Nephron progenitor cell (in vitro differentiated cells): Measurements from ENCODE around the gene DYNC1H1.
A peak's percentile ranks its signal among the peaks of the same experiment; 100 is the strongest.

Source experiments
- DNase-seq: peaks from one replicate; pipeline ENCODE4 v3.0.0; 2021
- H3K27ac Mint-ChIP-seq: 2 replicates; pipeline ENCODE4 v1.8.0; 2021; ENCODE audit warnings: mild to moderate bottlenecking, moderate library complexity, mixed read lengths
- H3K27me3 Mint-ChIP-seq: 2 replicates; pipeline ENCODE4 v1.8.0; 2021; ENCODE audit warnings: mild to moderate bottlenecking, low read depth, mixed read lengths; ENCODE audit not compliant: poor library complexity
- H3K36me3 Mint-ChIP-seq: 2 replicates; pipeline ENCODE4 v1.8.0; 2021; ENCODE audit warnings: low read depth, mixed read lengths
- H3K4me1 Mint-ChIP-seq: 2 replicates; pipeline ENCODE4 v1.8.0; 2021; ENCODE audit warnings: mixed read lengths
- H3K4me3 Mint-ChIP-seq: 2 replicates; pipeline ENCODE4 v1.8.0; 2021; ENCODE audit warnings: mild to moderate bottlenecking, moderate library complexity, mixed read lengths
- H3K9me3 Mint-ChIP-seq: 2 replicates; pipeline ENCODE4 v1.8.0; 2021; ENCODE audit warnings: mild to moderate bottlenecking, moderate library complexity, mixed read lengths
- CTCF ChIP-seq: fragments of 200-600 bp; sonication (generic); IDR thresholded peaks from 2 replicates; pipeline ENCODE4 v1.5.0; 2021; ENCODE audit warnings: antibody characterized with exemption

DYNC1H1 gene

GRCh38 chr14:101934601-101935150 is 29.7 kb upstream of the DYNC1H1 start:
- H3K4me3 Mint-ChIP-seq = no peak overlapping the region
- H3K36me3 Mint-ChIP-seq = no peaks in the 10 kb centered on the region
- H3K27me3 Mint-ChIP-seq = peaks cover 36% of the 10 kb centered on the region
- H3K27ac Mint-ChIP-seq = no peak overlapping the region
- peaks cover 9% of the 10 kb centered on the region for H3K4me1 Mint-ChIP-seq
- TF ChIP-seq CTCF = no peak
- H3K9me3 Mint-ChIP-seq = no peaks in the 10 kb centered on the region
- no peak for DNase-seq

GRCh38 chr14:101937926-101938767 is 26.2 kb upstream of the DYNC1H1 start:
- Mint-ChIP-seq H3K27ac (no peak overlapping the region), H3K27me3 (peaks cover 59% of the 10 kb centered on the region), H3K4me3 (no peak overlapping the region), H3K9me3 (no peaks in the 10 kb centered on the region), H3K36me3 (no peaks in the 10 kb centered on the region), H3K4me1 (peaks cover 4% of the 10 kb centered on the region)
- TF ChIP-seq CTCF = no peak
- no peak for DNase-seq

- no peaks in the 10 kb centered on the region for H3K36me3 Mint-ChIP-seq
- H3K27ac Mint-ChIP-seq = no peak overlapping the region
- H3K27me3 Mint-ChIP-seq = peaks cover 69% of the 10 kb centered on the region
- no peak overlapping the region for H3K4me3 Mint-ChIP-seq
- H3K4me1 Mint-ChIP-seq = no peaks in the 10 kb centered on the region
- no peaks in the 10 kb centered on the region for H3K9me3 Mint-ChIP-seq
- no peak for DNase-seq
- TF ChIP-seq CTCF = no peak
These were observed 24.7 kb upstream of the DYNC1H1 start for GRCh38 chr14:101939646-101940170.

- no peak for TF ChIP-seq CTCF
- no peaks in the 10 kb centered on the region for H3K36me3 Mint-ChIP-seq
- DNase-seq = no peak
- H3K4me1 Mint-ChIP-seq = peaks cover 19% of the 10 kb centered on the region
- no peaks in the 10 kb centered on the region for H3K9me3 Mint-ChIP-seq
- H3K27ac Mint-ChIP-seq = no peak overlapping the region
- peaks cover 65% of the 10 kb centered on the region for H3K27me3 Mint-ChIP-seq
- H3K4me3 Mint-ChIP-seq = no peak overlapping the region
These were observed 19.9 kb upstream of the DYNC1H1 start for GRCh38 chr14:101944451-101944850.

- H3K9me3 Mint-ChIP-seq = no peaks in the 10 kb centered on the region
- no peak overlapping the region for H3K27ac Mint-ChIP-seq
- H3K36me3 Mint-ChIP-seq = no peaks in the 10 kb centered on the region
- TF ChIP-seq CTCF = no peak
- H3K4me3 Mint-ChIP-seq = peak overlapping the region; percentile 56
- peaks cover 57% of the 10 kb centered on the region for H3K27me3 Mint-ChIP-seq
- H3K4me1 Mint-ChIP-seq = peaks cover 20% of the 10 kb centered on the region
- no peak for DNase-seq
These were observed 19.2 kb upstream of the DYNC1H1 start for GRCh38 chr14:101945171-101945570.
